ENCODE results near the gene CCDC158. TPM values are rescaled to one million over a fixed set of nuclear protein-coding genes. Genes with fewer than 3 reads are reported as not detected.

Gene CCDC158
- total and polyA plus RNA-seq, 10 of the 15 experiments (the other 5 are each of a cell fraction or from before 2014, with no cell fraction given): not detected

GRCh38 chr4:76439491-76439890, 18.6 kb upstream of the CCDC158 start (continued):
- TF ChIP-seq DPF2 (IDR thresholded peaks at IDR 0.05): no peak
- TF ChIP-seq, protein P1, sequence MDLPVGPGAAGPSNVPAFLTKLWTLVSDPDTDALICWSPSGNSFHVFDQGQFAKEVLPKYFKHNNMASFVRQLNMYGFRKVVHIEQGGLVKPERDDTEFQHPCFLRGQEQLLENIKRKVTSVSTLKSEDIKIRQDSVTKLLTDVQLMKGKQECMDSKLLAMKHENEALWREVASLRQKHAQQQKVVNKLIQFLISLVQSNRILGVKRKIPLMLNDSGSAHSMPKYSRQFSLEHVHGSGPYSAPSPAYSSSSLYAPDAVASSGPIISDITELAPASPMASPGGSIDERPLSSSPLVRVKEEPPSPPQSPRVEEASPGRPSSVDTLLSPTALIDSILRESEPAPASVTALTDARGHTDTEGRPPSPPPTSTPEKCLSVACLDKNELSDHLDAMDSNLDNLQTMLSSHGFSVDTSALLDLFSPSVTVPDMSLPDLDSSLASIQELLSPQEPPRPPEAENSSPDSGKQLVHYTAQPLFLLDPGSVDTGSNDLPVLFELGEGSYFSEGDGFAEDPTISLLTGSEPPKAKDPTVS (IDR thresholded peaks at IDR 0.05; ENCODE audit: low read depth, low read length): no peak
- TF ChIP-seq FOS (IDR thresholded peaks at IDR 0.05; ENCODE audit: borderline replicate concordance, extremely low read depth, insufficient read length): no peak
- TF ChIP-seq PKNOX1 (IDR thresholded peaks at IDR 0.05): no peak
- no peak for TF ChIP-seq ZNF384 (IDR thresholded peaks at IDR 0.05; ENCODE audit: borderline replicate concordance, low read depth, low read length)

DNA sequence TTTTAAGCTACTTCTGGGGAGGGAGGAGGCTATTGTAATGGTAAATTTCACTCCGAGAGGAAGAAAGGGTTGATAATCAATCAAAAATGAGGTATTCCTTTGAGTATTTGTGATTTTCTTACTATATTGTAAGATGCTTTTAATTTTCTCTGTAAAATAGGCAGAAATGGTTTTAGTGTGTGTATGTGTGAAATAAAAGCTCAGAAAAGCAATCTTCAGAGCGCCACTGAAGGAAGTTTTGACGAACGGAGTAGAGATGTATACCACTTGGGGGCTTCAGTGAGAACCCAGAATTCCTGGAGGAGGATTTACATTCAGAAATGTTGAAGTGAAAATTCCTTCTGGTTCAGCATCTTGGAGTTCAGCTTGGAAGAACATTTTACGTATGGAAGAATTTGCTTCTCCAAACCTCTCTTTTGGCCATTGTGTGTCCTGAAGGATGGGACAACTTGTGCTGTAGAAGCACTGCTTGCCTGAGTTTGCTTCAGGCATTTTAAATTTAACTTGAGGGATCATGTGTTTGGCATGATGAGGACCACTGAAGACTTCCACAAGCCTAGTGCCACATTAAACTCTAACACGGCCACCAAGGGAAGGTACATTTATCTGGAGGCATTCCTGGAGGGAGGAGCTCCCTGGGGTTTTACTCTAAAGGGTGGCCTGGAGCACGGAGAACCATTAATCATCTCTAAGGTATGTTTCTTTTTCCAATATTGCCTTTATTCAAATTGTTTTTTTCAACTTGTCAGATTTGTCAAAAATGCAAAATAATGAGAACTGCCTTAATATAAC, 14.8 kb upstream of the CCDC158 start:
- TF ChIP-seq NBN (IDR thresholded peaks at IDR 0.05): no peak
- TF ChIP-seq NFYA (IDR thresholded peaks at IDR 0.05; ENCODE audit: borderline replicate concordance, low read depth, low read length): no peak
- no peak for TF ChIP-seq IRF3 (IDR thresholded peaks at IDR 0.05)
- TF ChIP-seq GATAD2B (conservative IDR thresholded peaks at IDR 0.05; ENCODE audit: low read depth): no peak
- TF ChIP-seq WRNIP1 (IDR thresholded peaks at IDR 0.05; ENCODE audit: borderline replicate concordance, low read depth, low read length): no peak
- no peak for DNase-seq (ENCODE audit: low read depth, low spot score)
- POLR2A ChIA-PET: no interaction called here

More for the DNA sequence above, 14.8 kb upstream of the CCDC158 start:
- Histone ChIP-seq H3K4me2 (ENCODE audit: control insufficient read depth, insufficient read depth) (no peak overlapping the region), H3K4me1 (ENCODE audit: control insufficient read depth, insufficient read depth, low read length) (no peaks in the 10 kb centered on the region), H3K79me2 (ENCODE audit: control insufficient read depth, insufficient read depth, low read length) (no peaks in the 10 kb centered on the region), H3K4me3 (no peak overlapping the region), H3K9ac (ENCODE audit: control insufficient read depth, insufficient read depth, low read length) (no peak overlapping the region), H2AFZ (ENCODE audit: control insufficient read depth, low read depth, low read length) (no peak overlapping the region), H3K36me3 (ENCODE audit: control insufficient read depth in 2 of 2, insufficient read depth in 2 of 2, low read length in 1 of 2) (no peaks in the 10 kb centered on the region), H4K20me1 (ENCODE audit: control insufficient read depth, insufficient read depth) (no peaks in the 10 kb centered on the region), H3K9me3 (replicated peaks; ENCODE audit: control insufficient read depth, insufficient read depth, low read length) (no peaks in the 10 kb centered on the region), H3K27me3 (replicated peaks in 1 of 2; ENCODE audit: control insufficient read depth in 2 of 2, insufficient read depth in 2 of 2, low read length in 1 of 2) (peaks cover 0 to 8% of the 10 kb centered on the region in 2 experiments; a peak in 3 of 4 replicates), H3K27ac (ENCODE audit: control insufficient read depth, insufficient read depth) (no peak overlapping the region)
- no peak for ATAC-seq
- SMC1A ChIA-PET (ENCODE audit: uncharacterized antibody, unreplicated experiment): interaction anchor here (0.6 to 1.7 kb wide), 3 partner anchors 66 to 583 kb away, joined by 3 to 4 read pairs (median 3); no protein-coding TSS in a partner anchor
- BruUV-seq (replicated peaks): no TSS peak
- RAD21 ChIA-PET (ENCODE audit: unreplicated experiment): interaction anchor here (1.3 kb wide), 1 partner anchor 69 kb away, joined by 4 read pairs; no protein-coding TSS in a partner anchor
- CTCF ChIA-PET: interaction anchor here (0.7 to 2.5 kb wide), 3 partner anchors 69 to 768 kb away, joined by 3 to 15 read pairs (median 4); no protein-coding TSS in a partner anchor
- in situ Hi-C loops (cut with MboI) (no loop called here), intact Hi-C loops (cut with micrococcal nuclease; ENCODE audit: unreplicated experiment) (no loop called here)
- no peak for FAIRE-seq
- 61% methylated on average over 7 of the region's 7 CpGs for WGBS (ENCODE audit: insufficient coverage, insufficient replicate concordance, low lambda C conversion rate, missing lambda C conversion rate)

Measured in GM12878 (cell line).